HFFc6 (cell line): ENCODE measurements around the gene DRD2. TPM values are rescaled to one million over a fixed set of nuclear protein-coding genes. Genes with fewer than 3 reads are reported as not detected.

Experiments
- DNase-seq: peaks from one replicate; pipeline ENCODE4 v3.0.0-alpha.2; 2018
- H3K27ac Mint-ChIP-seq: 2 replicates; pipeline ENCODE4 v1.8.0; 2020; ENCODE audit warnings: mild to moderate bottlenecking, mixed read lengths
- H3K27me3 Mint-ChIP-seq: 2 replicates; pipeline ENCODE4 v1.8.0; 2021; ENCODE audit warnings: mild to moderate bottlenecking, moderate library complexity, mixed read lengths; ENCODE audit not compliant: insufficient read depth
- H3K36me3 Mint-ChIP-seq: 2 replicates; pipeline ENCODE4 v1.8.0; 2021; ENCODE audit warnings: low read depth, mixed read lengths
- H3K4me1 Mint-ChIP-seq: 2 replicates; pipeline ENCODE4 v1.8.0; 2020; ENCODE audit warnings: low read depth, mixed read lengths
- H3K4me3 Mint-ChIP-seq: 2 replicates; pipeline ENCODE4 v1.8.0; 2020; ENCODE audit warnings: mild to moderate bottlenecking, moderate library complexity, mixed read lengths
- H3K9me3 Mint-ChIP-seq: 2 replicates; pipeline ENCODE4 v1.8.0; 2020; ENCODE audit warnings: mild to moderate bottlenecking, mixed read lengths
- total RNA-seq, 6 experiments: library from RNA; stranded (reverse); fragmentation: NEBNext Ultra II Directional; extraction: Animal tissue kit (Norgen Biotek cat#: 25700); gene quantifications; 2 replicates in 1 of 6; 3 replicates in 5 of 6; pipeline ENCODE4 v1.2.3, GENCODE V29; 2021
- TF ChIP-seq, protein P1 (sequence below): fragments of 200-600 bp; sonication (generic); IDR thresholded peaks from 2 replicates; pipeline ENCODE4 v1.5.0; 2021; ENCODE audit warnings: antibody characterized with exemption, mild to moderate bottlenecking

The DRD2 gene
- total RNA-seq, 6 experiments from 2014 or later: not detected

DNA sequence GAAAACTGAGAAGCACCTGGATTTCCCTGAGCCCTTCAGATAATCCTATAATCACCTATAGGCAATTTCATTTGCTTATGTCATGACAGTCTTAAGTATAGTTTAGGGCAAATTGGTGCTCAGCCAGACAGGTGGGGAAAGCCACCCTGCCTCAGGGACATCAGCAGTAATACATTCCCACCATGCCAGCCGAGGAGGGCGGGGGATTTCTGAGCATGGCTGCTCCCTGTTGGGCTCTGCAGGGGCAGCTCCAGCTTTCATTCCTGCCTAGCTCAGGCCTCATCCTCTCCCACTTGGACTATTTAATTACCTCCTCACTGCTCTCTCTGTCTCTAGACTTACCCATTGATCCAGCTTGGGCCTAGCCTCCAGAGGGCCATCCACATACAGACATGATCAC is 9.0 kb upstream of the DRD2 start:
- H3K27ac Mint-ChIP-seq: no peak overlapping the region
- DNase-seq: no peak
- TF ChIP-seq, protein P1, sequence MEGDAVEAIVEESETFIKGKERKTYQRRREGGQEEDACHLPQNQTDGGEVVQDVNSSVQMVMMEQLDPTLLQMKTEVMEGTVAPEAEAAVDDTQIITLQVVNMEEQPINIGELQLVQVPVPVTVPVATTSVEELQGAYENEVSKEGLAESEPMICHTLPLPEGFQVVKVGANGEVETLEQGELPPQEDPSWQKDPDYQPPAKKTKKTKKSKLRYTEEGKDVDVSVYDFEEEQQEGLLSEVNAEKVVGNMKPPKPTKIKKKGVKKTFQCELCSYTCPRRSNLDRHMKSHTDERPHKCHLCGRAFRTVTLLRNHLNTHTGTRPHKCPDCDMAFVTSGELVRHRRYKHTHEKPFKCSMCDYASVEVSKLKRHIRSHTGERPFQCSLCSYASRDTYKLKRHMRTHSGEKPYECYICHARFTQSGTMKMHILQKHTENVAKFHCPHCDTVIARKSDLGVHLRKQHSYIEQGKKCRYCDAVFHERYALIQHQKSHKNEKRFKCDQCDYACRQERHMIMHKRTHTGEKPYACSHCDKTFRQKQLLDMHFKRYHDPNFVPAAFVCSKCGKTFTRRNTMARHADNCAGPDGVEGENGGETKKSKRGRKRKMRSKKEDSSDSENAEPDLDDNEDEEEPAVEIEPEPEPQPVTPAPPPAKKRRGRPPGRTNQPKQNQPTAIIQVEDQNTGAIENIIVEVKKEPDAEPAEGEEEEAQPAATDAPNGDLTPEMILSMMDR: no peak
- H3K4me1 Mint-ChIP-seq: no peaks in the 10 kb centered on the region
- peaks cover 2% of the 10 kb centered on the region; the same call in 1 of the 2 replicates for H3K27me3 Mint-ChIP-seq
- H3K9me3 Mint-ChIP-seq: peaks cover 30% of the 10 kb centered on the region
- H3K4me3 Mint-ChIP-seq: no peak overlapping the region
- H3K36me3 Mint-ChIP-seq: no peaks in the 10 kb centered on the region

DNA sequence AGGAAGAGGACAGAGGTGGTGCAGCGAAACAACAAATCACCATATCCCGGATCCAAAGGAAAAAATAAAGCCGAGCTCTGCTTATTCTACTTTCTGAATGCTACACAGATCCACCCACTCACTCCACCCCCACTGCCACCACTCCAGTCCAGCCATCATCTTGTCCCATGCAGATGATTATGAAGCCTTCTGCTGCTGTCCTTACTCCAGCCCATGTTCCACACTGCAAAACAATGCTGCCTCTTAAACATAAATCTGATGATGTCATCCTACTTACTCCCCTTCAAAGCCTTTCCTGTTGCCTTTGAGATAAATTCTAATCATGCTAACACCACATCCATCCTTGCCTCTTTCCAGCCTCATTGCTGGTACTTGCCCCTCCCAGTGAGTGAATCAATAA is 6.5 kb upstream of the DRD2 start:
- H3K36me3 Mint-ChIP-seq: no peaks in the 10 kb centered on the region
- no peak overlapping the region for H3K27ac Mint-ChIP-seq
- TF ChIP-seq, protein P1: no peak
- H3K4me3 Mint-ChIP-seq: no peak overlapping the region
- peaks cover 32% of the 10 kb centered on the region for H3K9me3 Mint-ChIP-seq
- no peaks in the 10 kb centered on the region for H3K4me1 Mint-ChIP-seq
- DNase-seq: no peak
- H3K27me3 Mint-ChIP-seq: peaks cover 2% of the 10 kb centered on the region; the same call in 1 of the 2 replicates

DNA sequence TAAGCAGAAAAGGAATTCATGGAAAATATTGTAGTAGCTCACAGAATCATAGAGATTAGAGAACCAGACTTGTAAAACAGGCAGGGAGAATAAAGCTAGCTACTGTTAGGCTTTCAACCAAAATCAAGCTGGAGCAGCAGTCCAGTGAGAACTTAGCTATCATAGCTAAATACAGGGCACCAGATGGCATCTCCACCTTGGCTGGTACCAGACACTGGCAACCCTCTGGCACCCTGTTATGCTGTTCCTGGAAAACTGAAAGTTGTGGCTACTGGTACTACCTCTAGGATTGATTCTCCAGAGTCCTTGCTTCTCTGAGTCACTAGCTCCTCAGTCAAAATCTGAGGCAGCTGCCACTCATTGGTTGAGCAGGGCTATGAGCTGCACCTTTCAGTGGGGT is 6.0 kb upstream of the DRD2 start:
- H3K36me3 Mint-ChIP-seq: no peaks in the 10 kb centered on the region
- TF ChIP-seq, protein P1: no peak
- no peaks in the 10 kb centered on the region for H3K4me1 Mint-ChIP-seq
- peaks cover 2% of the 10 kb centered on the region for H3K27me3 Mint-ChIP-seq
- DNase-seq: no peak
- no peak overlapping the region for H3K27ac Mint-ChIP-seq
- peaks cover 30% of the 10 kb centered on the region for H3K9me3 Mint-ChIP-seq
- no peak overlapping the region for H3K4me3 Mint-ChIP-seq

DNA sequence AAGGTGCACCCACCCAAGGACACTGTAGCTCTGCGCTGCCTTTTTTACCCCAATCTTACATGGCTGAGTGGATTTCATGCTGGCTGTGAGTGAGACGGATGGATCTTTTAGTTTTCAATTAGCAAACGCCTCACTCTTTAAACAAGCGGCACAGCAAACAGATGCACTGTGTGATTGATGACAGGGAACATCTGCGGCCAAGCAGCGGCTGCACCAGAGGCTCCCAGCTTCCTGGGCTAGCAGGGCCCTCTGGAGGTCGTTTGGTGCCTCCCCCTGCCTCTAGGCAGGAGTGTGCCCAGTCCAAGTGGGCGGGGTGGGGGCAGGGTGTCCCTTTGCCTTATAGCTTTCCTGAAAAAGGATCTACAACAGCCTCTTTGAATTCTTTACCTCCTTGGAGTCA is 2.1 kb upstream of the DRD2 start:
- Mint-ChIP-seq H3K9me3 (peaks cover 20% of the 10 kb centered on the region), H3K4me3 (no peak overlapping the region), H3K36me3 (peaks cover 4% of the 10 kb centered on the region; the same call in 1 of the 2 replicates), H3K27me3 (peaks cover 5% of the 10 kb centered on the region), H3K4me1 (no peaks in the 10 kb centered on the region), H3K27ac (no peak overlapping the region)
- TF ChIP-seq, protein P1: no peak
- DNase-seq: no peak

DNA sequence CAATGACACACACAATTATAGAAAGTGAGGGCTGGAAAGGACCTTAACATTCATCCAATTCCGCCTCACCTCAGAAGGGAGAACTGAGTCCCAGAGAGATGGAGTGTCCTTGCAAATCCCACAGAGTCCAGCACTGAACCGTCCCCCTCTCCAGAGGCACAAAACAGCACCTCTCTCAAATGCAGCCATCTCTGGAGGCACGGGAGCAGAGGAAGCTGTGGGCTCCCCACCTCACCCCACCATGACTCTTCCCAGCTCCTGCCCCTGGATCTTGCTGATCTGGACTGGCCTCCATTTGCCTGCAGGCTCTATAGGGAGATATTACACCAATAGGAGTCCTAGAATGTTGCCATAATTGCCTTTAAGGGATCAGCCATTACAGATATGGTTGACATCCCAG is 1.4 kb upstream of the DRD2 start:
- Mint-ChIP-seq H3K27me3 (peaks cover 5% of the 10 kb centered on the region), H3K4me1 (no peaks in the 10 kb centered on the region), H3K27ac (no peak overlapping the region), H3K4me3 (no peak overlapping the region), H3K9me3 (peaks cover 16% of the 10 kb centered on the region), H3K36me3 (peaks cover 4% of the 10 kb centered on the region; the same call in 1 of the 2 replicates)
- TF ChIP-seq, protein P1: no peak
- DNase-seq: no peak
